ENCODE measurements around the gene ACE.
"Not testable (repeated sequence)": the region's sequence is repeated elsewhere in the genome, so short reads cannot be mapped to it uniquely, and the experiment has no call there.

The ACE gene

GRCh38 chr17:63448655-63449054 lies 28.2 kb upstream of the ACE start:
- no peak overlapping the region for H3K4me3 ChIP-seq (ENCODE audit: low read depth, low read length)
- no peak for DNase-seq (ENCODE audit: low read depth)
- no peak for TF ChIP-seq CTCF (IDR thresholded peaks at IDR 0.05; ENCODE audit: control insufficient read depth, extremely low read depth, insufficient read depth)

- no peak for TF ChIP-seq CTCF (IDR thresholded peaks at IDR 0.05; ENCODE audit: control insufficient read depth, extremely low read depth, insufficient read depth)
- no peak overlapping the region for H3K4me3 ChIP-seq (ENCODE audit: low read depth, low read length)
- DNase-seq (ENCODE audit: low read depth): no peak
Measured at GRCh38 chr17:63450551-63450950, 26.3 kb upstream of the ACE start.

- no peak overlapping the region for H3K4me3 ChIP-seq (ENCODE audit: low read depth, low read length)
- no peak for TF ChIP-seq CTCF (IDR thresholded peaks at IDR 0.05; ENCODE audit: control insufficient read depth, extremely low read depth, insufficient read depth)
- no peak for DNase-seq (ENCODE audit: low read depth)
Measured at GRCh38 chr17:63451150-63451549, 25.7 kb upstream of the ACE start.

GRCh38 chr17:63452046-63452961 lies 24.6 kb upstream of the ACE start:
- DNase-seq (ENCODE audit: low read depth): no peak
- H3K4me3 ChIP-seq (ENCODE audit: low read depth, low read length): no peak overlapping the region
- TF ChIP-seq CTCF (IDR thresholded peaks at IDR 0.05; ENCODE audit: control insufficient read depth, extremely low read depth, insufficient read depth): no peak

- H3K4me3 ChIP-seq (ENCODE audit: low read depth, low read length): no peak overlapping the region
- DNase-seq (ENCODE audit: low read depth): no peak
- no peak for TF ChIP-seq CTCF (IDR thresholded peaks at IDR 0.05; ENCODE audit: control insufficient read depth, extremely low read depth, insufficient read depth)
Measured at GRCh38 chr17:63452962-63453551, 23.8 kb upstream of the ACE start.

GRCh38 chr17:63454357-63454756 lies 22.5 kb upstream of the ACE start:
- DNase-seq (ENCODE audit: low read depth); H3K4me3 ChIP-seq (ENCODE audit: low read depth, low read length): not testable (repeated sequence)

GRCh38 chr17:63454915-63455314 lies 21.9 kb upstream of the ACE start:
- DNase-seq (ENCODE audit: low read depth): no peak
- TF ChIP-seq CTCF (IDR thresholded peaks at IDR 0.05; ENCODE audit: control insufficient read depth, extremely low read depth, insufficient read depth): no peak
- H3K4me3 ChIP-seq (ENCODE audit: low read depth, low read length): no peak overlapping the region
